Pulmonary artery endothelial cell (primary cell): ENCODE data around the gene NPTX2. TPM values are rescaled to one million over a fixed set of nuclear protein-coding genes. Genes with fewer than 3 reads are reported as not detected.

Source experiments
- DNase-seq: peaks from one replicate; pipeline ENCODE4 v3.0.0-alpha.2; 2011; ENCODE audit warnings: low read depth, low spot score
- total RNA-seq: library from RNA; depleted of rRNA; stranded (reverse); fragments of >200 nt; gene quantifications from 2 replicates; pipeline ENCODE4 v1.2.3, GENCODE V29; 2014

NPTX2 gene
- total RNA-seq, 1 donor from 2014 or later: 0.26 TPM

GRCh38 chr7:98653601-98654310 is 36.7 kb downstream of the NPTX2 start:
- no peak for DNase-seq

GRCh38 chr7:98654524-98655272 is 37.6 kb downstream of the NPTX2 start:
- DNase-seq: no peak

GRCh38 chr7:98655611-98656010 is 38.5 kb downstream of the NPTX2 start:
- no peak for DNase-seq

- no peak for DNase-seq
Observed at GRCh38 chr7:98656899-98657298, 39.8 kb downstream of the NPTX2 start.

GRCh38 chr7:98657736-98658135 is 40.7 kb downstream of the NPTX2 start:
- DNase-seq: no peak

GRCh38 chr7:98659756-98660155 is 42.7 kb downstream of the NPTX2 start:
- no peak for DNase-seq

- DNase-seq: no peak
Observed at GRCh38 chr7:98661607-98662006, 44.5 kb downstream of the NPTX2 start.

GRCh38 chr7:98662289-98662688 is 45.2 kb downstream of the NPTX2 start:
- DNase-seq: no peak

GRCh38 chr7:98664882-98665281 is 47.8 kb downstream of the NPTX2 start:
- DNase-seq: no peak

GRCh38 chr7:98668255-98668654 is 51.2 kb downstream of the NPTX2 start:
- no peak for DNase-seq

GRCh38 chr7:98669329-98670000 is 52.4 kb downstream of the NPTX2 start:
- no peak for DNase-seq

- no peak for DNase-seq
Observed at GRCh38 chr7:98670186-98670585, 53.1 kb downstream of the NPTX2 start.

- DNase-seq: no peak
Observed at GRCh38 chr7:98671733-98672331, 54.7 kb downstream of the NPTX2 start.

GRCh38 chr7:98674461-98674860 is 57.4 kb downstream of the NPTX2 start:
- no peak for DNase-seq

GRCh38 chr7:98674881-98675280 is 57.8 kb downstream of the NPTX2 start:
- DNase-seq: no peak

GRCh38 chr7:98678215-98678614 is 61.1 kb downstream of the NPTX2 start:
- no peak for DNase-seq

Other genes with a start within 250 kb of the NPTX2 start
- gene BAIAP2L1, start 216.2 kb upstream of the NPTX2 start, total RNA-seq: under 0.01 and 0.04 TPM in 2 replicates